Fibroblast of skin of right biceps (primary cell): ENCODE results near the gene SLC25A10.

Experiments used
- DNase-seq: peaks from one replicate; pipeline ENCODE4 v3.0.0-alpha.2; 2013

The SLC25A10 gene

GRCh38 chr17:81711814-81712467, at the start of gene SLC25A10:
Gene SLC25A10 (plus strand): TSS chr17:81712284. CDS start chr17:81712427, 143 bp downstream.
- DNase-seq, result peak; percentile 74

- DNase-seq, result no peak
Measured at GRCh38 chr17:81664051-81664470, 48.0 kb upstream of the SLC25A10 start.

GRCh38 chr17:81665205-81666091, 46.6 kb upstream of the SLC25A10 start:
- peak; percentile 36 for DNase-seq

GRCh38 chr17:81666092-81666341, 46.1 kb upstream of the SLC25A10 start:
- no peak for DNase-seq

GRCh38 chr17:81666342-81667191, 45.5 kb upstream of the SLC25A10 start, which contains the start of the genes CCDC137 and OXLD1:
Gene CCDC137 (plus strand): TSS chr17:81666737. CDS start chr17:81666767, 30 bp downstream.
Gene OXLD1 (minus strand): TSS chr17:81666605. CDS start chr17:81666577, 28 bp downstream.
- peak; percentile 97 for DNase-seq

- no peak for DNase-seq
Measured at GRCh38 chr17:81667754-81668153, 44.3 kb upstream of the SLC25A10 start.

- no peak for DNase-seq
Measured at GRCh38 chr17:81672504-81672903, 39.6 kb upstream of the SLC25A10 start.

- DNase-seq, result no peak
Measured at GRCh38 chr17:81672954-81673353, 39.1 kb upstream of the SLC25A10 start.

- no peak for DNase-seq
Measured at GRCh38 chr17:81673561-81674258, 38.4 kb upstream of the SLC25A10 start.

- DNase-seq, result peak; percentile 28
Measured at GRCh38 chr17:81675515-81676221, 36.4 kb upstream of the SLC25A10 start.

GRCh38 chr17:81676906-81677305, 35.2 kb upstream of the SLC25A10 start:
- DNase-seq, result no peak

- no peak for DNase-seq
Measured at GRCh38 chr17:81680150-81680549, 31.9 kb upstream of the SLC25A10 start.

- DNase-seq, result no peak
Measured at GRCh38 chr17:81681672-81682071, 30.4 kb upstream of the SLC25A10 start.

- no peak for DNase-seq
Measured at GRCh38 chr17:81682565-81683207, 29.4 kb upstream of the SLC25A10 start.

- DNase-seq, result no peak
Measured at GRCh38 chr17:81683208-81683583, 28.9 kb upstream of the SLC25A10 start.

GRCh38 chr17:81683584-81684441, 28.3 kb upstream of the SLC25A10 start, which contains the start of the genes ARL16 and HGS:
Gene ARL16 (minus strand): TSS chr17:81683797. CDS start chr17:81683753, 44 bp downstream.
Gene HGS (plus strand): TSS chr17:81684011. CDS start chr17:81684067, 56 bp downstream.
- DNase-seq, result peak; percentile 99

GRCh38 chr17:81684442-81684911, 27.6 kb upstream of the SLC25A10 start:
- no peak for DNase-seq

GRCh38 chr17:81685108-81685507, 27.0 kb upstream of the SLC25A10 start:
- DNase-seq, result peak; percentile 79

GRCh38 chr17:81686614-81687013, 25.5 kb upstream of the SLC25A10 start:
- no peak for DNase-seq
